Chondrocyte (in vitro differentiated cells): Measurements from ENCODE around the gene BCLAF1. TPM values are rescaled to one million over a fixed set of nuclear protein-coding genes. Genes with fewer than 3 reads are reported as not detected.
"Not testable (repeated sequence)": the region's sequence is repeated elsewhere in the genome, so short reads cannot be mapped to it uniquely, and the experiment has no call there.

Source experiments
- DNase-seq: peaks from one replicate; pipeline ENCODE4 v3.0.0; 2021; ENCODE audit warnings: mixed read lengths, low spot score
- H3K27ac Mint-ChIP-seq: one replicate; pipeline ENCODE4 v1.8.0; 2021; ENCODE audit warnings: mild to moderate bottlenecking, moderate library complexity, mixed read lengths; ENCODE audit not compliant: unreplicated experiment
- H3K27me3 Mint-ChIP-seq: 2 replicates; pipeline ENCODE4 v1.8.0; 2021; ENCODE audit warnings: low read depth, mixed read lengths
- H3K36me3 Mint-ChIP-seq: 2 replicates; pipeline ENCODE4 v1.8.0; 2021; ENCODE audit warnings: low read depth, mixed read lengths
- H3K4me1 Mint-ChIP-seq: 2 replicates; pipeline ENCODE4 v1.8.0; 2021; ENCODE audit warnings: low read depth, mild to moderate bottlenecking, mixed read lengths
- H3K4me3 Mint-ChIP-seq: one replicate; pipeline ENCODE4 v1.8.0; 2021; ENCODE audit warnings: mild to moderate bottlenecking, moderate library complexity, mixed read lengths; ENCODE audit not compliant: unreplicated experiment
- H3K9me3 Mint-ChIP-seq: 2 replicates; pipeline ENCODE4 v1.8.0; 2021; ENCODE audit warnings: low read depth, mixed read lengths
- CTCF ChIP-seq: fragments of 200-600 bp; sonication (generic); IDR thresholded peaks from 2 replicates; pipeline ENCODE4 v1.5.0; 2021; ENCODE audit warnings: antibody characterized with exemption, mild to moderate bottlenecking, moderate library complexity
- total RNA-seq: library from RNA; stranded (reverse); gene quantifications from 3 replicates; pipeline ENCODE4 v1.2.1, GENCODE V29; 2021

BCLAF1 gene
- total RNA-seq, 1 donor from 2014 or later, result 135 TPM

GRCh38 chr6:136309729-136310311 is 20.2 kb upstream of the BCLAF1 start:
- H3K36me3 Mint-ChIP-seq, result no peaks in the 10 kb centered on the region
- no peak overlapping the region for H3K4me3 Mint-ChIP-seq
- H3K9me3 Mint-ChIP-seq, result no peaks in the 10 kb centered on the region
- TF ChIP-seq CTCF, result no peak
- H3K27ac Mint-ChIP-seq, result no peak overlapping the region
- no peaks in the 10 kb centered on the region for H3K4me1 Mint-ChIP-seq
- DNase-seq, result no peak
- peaks cover 20% of the 10 kb centered on the region for H3K27me3 Mint-ChIP-seq

GRCh38 chr6:136309171-136309570 is 19.5 kb upstream of the BCLAF1 start:
- peaks cover 15% of the 10 kb centered on the region for H3K27me3 Mint-ChIP-seq
- no peak for TF ChIP-seq CTCF
- no peaks in the 10 kb centered on the region for H3K36me3 Mint-ChIP-seq
- no peak overlapping the region for H3K27ac Mint-ChIP-seq
- no peaks in the 10 kb centered on the region for H3K9me3 Mint-ChIP-seq
- DNase-seq, result no peak
- no peaks in the 10 kb centered on the region for H3K4me1 Mint-ChIP-seq
- H3K4me3 Mint-ChIP-seq, result no peak overlapping the region

- H3K27ac Mint-ChIP-seq, H3K9me3 Mint-ChIP-seq, H3K36me3 Mint-ChIP-seq, H3K4me3 Mint-ChIP-seq, DNase-seq, H3K4me1 Mint-ChIP-seq: not testable (repeated sequence)
- H3K27me3 Mint-ChIP-seq, result peaks cover 15% of the 10 kb centered on the region
These were observed 18.8 kb upstream of the BCLAF1 start for GRCh38 chr6:136308469-136308868.

- no peak for DNase-seq
- Mint-ChIP-seq H3K36me3 (peaks cover 2% of the 10 kb centered on the region), H3K4me1 (no peaks in the 10 kb centered on the region), H3K4me3 (no peak overlapping the region), H3K9me3 (peaks cover 4% of the 10 kb centered on the region), H3K27me3 (peaks cover 10% of the 10 kb centered on the region), H3K27ac (no peak overlapping the region)
- TF ChIP-seq CTCF, result no peak
These were observed 17.7 kb upstream of the BCLAF1 start for GRCh38 chr6:136307351-136307750.

- TF ChIP-seq CTCF, result no peak
- peaks cover 4% of the 10 kb centered on the region for H3K9me3 Mint-ChIP-seq
- H3K36me3 Mint-ChIP-seq, result peaks cover 2% of the 10 kb centered on the region
- no peak overlapping the region for H3K27ac Mint-ChIP-seq
- H3K4me3 Mint-ChIP-seq, result no peak overlapping the region
- no peaks in the 10 kb centered on the region for H3K4me1 Mint-ChIP-seq
- peaks cover 7% of the 10 kb centered on the region for H3K27me3 Mint-ChIP-seq
- DNase-seq, result no peak
These were observed 16.8 kb upstream of the BCLAF1 start for GRCh38 chr6:136306466-136306865.

GRCh38 chr6:136304410-136304809 is 14.8 kb upstream of the BCLAF1 start:
- no peak overlapping the region for H3K4me3 Mint-ChIP-seq
- H3K27ac Mint-ChIP-seq, result no peak overlapping the region
- H3K4me1 Mint-ChIP-seq, result no peaks in the 10 kb centered on the region
- peaks cover 4% of the 10 kb centered on the region for H3K9me3 Mint-ChIP-seq
- H3K36me3 Mint-ChIP-seq, result peaks cover 2% of the 10 kb centered on the region
- TF ChIP-seq CTCF, result no peak
- DNase-seq, result no peak
- peaks cover 4% of the 10 kb centered on the region for H3K27me3 Mint-ChIP-seq
